Activated T-cell treated with anti-CD3 and anti-CD28 coated beads, Interleukin-2, amount 50 U/mL, for 4 hours (primary cell): Measurements from ENCODE around the gene ANKRD40. TPM values are rescaled to one million over a fixed set of nuclear protein-coding genes. Genes with fewer than 3 reads are reported as not detected.

Experiments used
- ATAC-seq, 2 donors: fragments of 200-7000 bp; cut with Tn5 transposase; one replicate each; pipeline ENCODE4 v1.10.0; 2021
- DNase-seq: peaks from one replicate; pipeline ENCODE4 v3.0.0-alpha.2; 2020
- H3K27me3 Mint-ChIP-seq: one replicate; pipeline ENCODE4 v1.8.0; 2021; ENCODE audit warnings: low read depth, mixed read lengths
- H3K36me3 Mint-ChIP-seq: one replicate; pipeline ENCODE4 v1.8.0; 2022; ENCODE audit warnings: mixed read lengths; ENCODE audit not compliant: insufficient read depth
- H3K4me1 Mint-ChIP-seq: one replicate; pipeline ENCODE4 v1.8.0; 2021; ENCODE audit warnings: low read depth, mixed read lengths
- H3K4me3 Mint-ChIP-seq: one replicate; pipeline ENCODE4 v1.8.0; 2021; ENCODE audit warnings: mild to moderate bottlenecking, moderate library complexity, mixed read lengths
- H3K9me3 Mint-ChIP-seq: one replicate; pipeline ENCODE4 v1.8.0; 2021; ENCODE audit warnings: mixed read lengths
- total RNA-seq, 3 donors: library from RNA; stranded (reverse); gene quantifications; one replicate each; pipeline ENCODE4 v1.2.1, GENCODE V29; 2021

The ANKRD40 gene
- total RNA-seq, 3 donors from 2014 or later = 54.4 to 61.1 (median 59.1) TPM

GRCh38 chr17:50676065-50676975, 31.4 kb downstream of the ANKRD40 start:
- no peaks in the 10 kb centered on the region for H3K9me3 Mint-ChIP-seq
- ATAC-seq (no peak), DNase-seq (no peak)
- no peaks in the 10 kb centered on the region for H3K36me3 Mint-ChIP-seq
- no peak overlapping the region for H3K4me3 Mint-ChIP-seq
- peaks cover 1% of the 10 kb centered on the region for H3K4me1 Mint-ChIP-seq
- H3K27me3 Mint-ChIP-seq = peaks cover 19% of the 10 kb centered on the region

GRCh38 chr17:50675627-50676026, 32.1 kb downstream of the ANKRD40 start:
- H3K27me3 Mint-ChIP-seq = peaks cover 13% of the 10 kb centered on the region
- no peaks in the 10 kb centered on the region for H3K36me3 Mint-ChIP-seq
- DNase-seq (no peak), ATAC-seq (no peak)
- no peaks in the 10 kb centered on the region for H3K9me3 Mint-ChIP-seq
- no peak overlapping the region for H3K4me3 Mint-ChIP-seq
- no peaks in the 10 kb centered on the region for H3K4me1 Mint-ChIP-seq

- Mint-ChIP-seq H3K9me3 (no peaks in the 10 kb centered on the region), H3K4me1 (no peaks in the 10 kb centered on the region), H3K4me3 (no peak overlapping the region), H3K36me3 (no peaks in the 10 kb centered on the region), H3K27me3 (peaks cover 10% of the 10 kb centered on the region)
- no peak for DNase-seq
- ATAC-seq = no peak
Measured at GRCh38 chr17:50675190-50675589, 32.5 kb downstream of the ANKRD40 start.

- no peak for ATAC-seq
- H3K27me3 Mint-ChIP-seq = no peaks in the 10 kb centered on the region
- H3K4me3 Mint-ChIP-seq = no peak overlapping the region
- H3K9me3 Mint-ChIP-seq = no peaks in the 10 kb centered on the region
- H3K4me1 Mint-ChIP-seq = no peaks in the 10 kb centered on the region
- no peaks in the 10 kb centered on the region for H3K36me3 Mint-ChIP-seq
- no peak for DNase-seq
Measured at GRCh38 chr17:50672831-50673551, 34.7 kb downstream of the ANKRD40 start.

GRCh38 chr17:50672071-50672470, 35.6 kb downstream of the ANKRD40 start:
- Mint-ChIP-seq H3K4me1 (no peaks in the 10 kb centered on the region), H3K27me3 (no peaks in the 10 kb centered on the region), H3K36me3 (no peaks in the 10 kb centered on the region), H3K9me3 (no peaks in the 10 kb centered on the region), H3K4me3 (no peak overlapping the region)
- ATAC-seq = no peak
- DNase-seq = no peak

GRCh38 chr17:50668838-50669581, 38.7 kb downstream of the ANKRD40 start:
- Mint-ChIP-seq H3K27me3 (no peaks in the 10 kb centered on the region), H3K9me3 (no peaks in the 10 kb centered on the region), H3K36me3 (no peaks in the 10 kb centered on the region), H3K4me1 (no peaks in the 10 kb centered on the region), H3K4me3 (no peak overlapping the region)
- DNase-seq (no peak), ATAC-seq (no peak)

- H3K4me1 Mint-ChIP-seq = no peaks in the 10 kb centered on the region
- H3K27me3 Mint-ChIP-seq = no peaks in the 10 kb centered on the region
- no peaks in the 10 kb centered on the region for H3K9me3 Mint-ChIP-seq
- H3K4me3 Mint-ChIP-seq = no peak overlapping the region
- DNase-seq = no peak
- no peaks in the 10 kb centered on the region for H3K36me3 Mint-ChIP-seq
- ATAC-seq = no peak
Measured at GRCh38 chr17:50668025-50668837, 39.5 kb downstream of the ANKRD40 start.

- Mint-ChIP-seq H3K36me3 (no peaks in the 10 kb centered on the region), H3K4me1 (no peaks in the 10 kb centered on the region), H3K9me3 (no peaks in the 10 kb centered on the region), H3K4me3 (no peak overlapping the region), H3K27me3 (no peaks in the 10 kb centered on the region)
- no peak for DNase-seq
- ATAC-seq = no peak
Measured at GRCh38 chr17:50667259-50668024, 40.3 kb downstream of the ANKRD40 start.

- H3K27me3 Mint-ChIP-seq = peaks cover 1% of the 10 kb centered on the region
- H3K36me3 Mint-ChIP-seq = no peaks in the 10 kb centered on the region
- ATAC-seq = no peak
- no peak for DNase-seq
- no peak overlapping the region for H3K4me3 Mint-ChIP-seq
- peaks cover 11% of the 10 kb centered on the region for H3K4me1 Mint-ChIP-seq
- H3K9me3 Mint-ChIP-seq = no peaks in the 10 kb centered on the region
Measured at GRCh38 chr17:50666316-50666715, 41.4 kb downstream of the ANKRD40 start.

GRCh38 chr17:50665838-50666237, 41.9 kb downstream of the ANKRD40 start:
- H3K4me1 Mint-ChIP-seq = peaks cover 15% of the 10 kb centered on the region
- no peaks in the 10 kb centered on the region for H3K36me3 Mint-ChIP-seq
- ATAC-seq (no peak), DNase-seq (no peak)
- H3K27me3 Mint-ChIP-seq = peaks cover 1% of the 10 kb centered on the region
- H3K4me3 Mint-ChIP-seq = no peak overlapping the region
- no peaks in the 10 kb centered on the region for H3K9me3 Mint-ChIP-seq

- no peaks in the 10 kb centered on the region for H3K9me3 Mint-ChIP-seq
- peaks cover 1% of the 10 kb centered on the region for H3K27me3 Mint-ChIP-seq
- DNase-seq (no peak), ATAC-seq (no peak)
- H3K4me3 Mint-ChIP-seq = no peak overlapping the region
- H3K4me1 Mint-ChIP-seq = peaks cover 15% of the 10 kb centered on the region
- H3K36me3 Mint-ChIP-seq = no peaks in the 10 kb centered on the region
Measured at GRCh38 chr17:50664788-50665458, 42.8 kb downstream of the ANKRD40 start.

GRCh38 chr17:50663812-50664374, 43.8 kb downstream of the ANKRD40 start:
- DNase-seq (no peak), ATAC-seq (no peak)
- no peaks in the 10 kb centered on the region for H3K36me3 Mint-ChIP-seq
- no peak overlapping the region for H3K4me3 Mint-ChIP-seq
- H3K9me3 Mint-ChIP-seq = no peaks in the 10 kb centered on the region
- peaks cover 1% of the 10 kb centered on the region for H3K27me3 Mint-ChIP-seq
- H3K4me1 Mint-ChIP-seq = peaks cover 15% of the 10 kb centered on the region
